GM21619 (cell line): Measurements from ENCODE around the gene IL11RA.

Experiments
- ATAC-seq: cut with Tn5 transposase; IDR thresholded peaks from one replicate; pipeline ENCODE4 v1.9.1; 2021; ENCODE audit not compliant: unreplicated experiment

IL11RA gene

GRCh38 chr9:34651876-34652601 lies at the start of gene IL11RA:
Gene IL11RA, plus strand, starts transcription at chr9:34652185. Its CDS starts 3,033 bp downstream, at chr9:34655218.
- ATAC-seq: no peak

GRCh38 chr9:34603610-34604231 lies 48.3 kb upstream of the IL11RA start:
- no peak for ATAC-seq

- ATAC-seq: no peak
Observed at GRCh38 chr9:34606190-34606589, 45.8 kb upstream of the IL11RA start.

- no peak for ATAC-seq
Observed at GRCh38 chr9:34606905-34607304, 45.1 kb upstream of the IL11RA start.

GRCh38 chr9:34607331-34607730 lies 44.7 kb upstream of the IL11RA start:
- ATAC-seq: no peak

- ATAC-seq: no peak
Observed at GRCh38 chr9:34610434-34611206, 41.4 kb upstream of the IL11RA start.

- no peak for ATAC-seq
Observed at GRCh38 chr9:34611251-34611810, 40.7 kb upstream of the IL11RA start.

GRCh38 chr9:34611811-34612787 lies 39.9 kb upstream of the IL11RA start, which contains the start of gene RPP25L:
Gene RPP25L, minus strand, starts transcription at chr9:34612097. Its CDS starts 801 bp downstream, at chr9:34611296.
- peak; percentile 85 for ATAC-seq

GRCh38 chr9:34612788-34613390 lies 39.1 kb upstream of the IL11RA start:
- ATAC-seq: no peak

- no peak for ATAC-seq
Observed at GRCh38 chr9:34615132-34615531, 36.9 kb upstream of the IL11RA start.

- peak; percentile 99 for ATAC-seq
Observed at GRCh38 chr9:34620061-34620994, 31.7 kb upstream of the IL11RA start, which contains the start of gene DCTN3. Gene DCTN3, minus strand, starts transcription at chr9:34620495. Its CDS starts 31 bp downstream, at chr9:34620464.

- ATAC-seq: no peak
Observed at GRCh38 chr9:34623374-34624235, 28.4 kb upstream of the IL11RA start.

- no peak for ATAC-seq
Observed at GRCh38 chr9:34624475-34625185, 27.4 kb upstream of the IL11RA start.

GRCh38 chr9:34625186-34625486 lies 26.8 kb upstream of the IL11RA start:
- ATAC-seq: no peak

GRCh38 chr9:34627716-34628655 lies 24.0 kb upstream of the IL11RA start:
- no peak for ATAC-seq
